Activated CD4-positive, alpha-beta T cell treated with anti-CD3 and anti-CD28 coated beads, Interleukin-2, Interleukin-4, amounts not matched to agents 100 ng/mL and 50 ng/mL, durations not matched to agents 16 hours and 8 hours (primary cell): ENCODE data around the gene PRR27.
"Not testable (repeated sequence)": the region's sequence is repeated elsewhere in the genome, so short reads cannot be mapped to it uniquely, and the experiment has no call there.

Source experiments
- DNase-seq: peaks from one replicate; pipeline ENCODE4 v3.0.0-alpha.2; 2020; ENCODE audit warnings: low spot score

The PRR27 gene

DNA sequence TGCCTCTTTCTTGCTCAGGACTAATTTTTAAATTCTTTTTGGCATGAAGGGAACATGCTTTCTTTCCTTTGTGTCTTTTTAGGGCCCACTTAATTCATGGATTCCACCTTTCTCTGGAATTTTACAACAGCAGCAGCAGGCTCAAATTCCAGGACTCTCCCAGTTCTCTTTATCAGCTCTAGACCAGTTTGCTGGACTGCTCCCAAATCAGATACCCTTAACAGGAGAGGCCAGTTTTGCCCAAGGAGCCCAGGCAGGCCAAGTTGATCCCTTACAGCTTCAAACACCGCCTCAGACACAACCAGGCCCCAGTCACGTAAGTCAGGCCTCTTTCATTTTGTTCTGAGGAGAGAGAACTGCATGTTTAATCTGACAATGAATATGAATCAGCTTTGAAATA is 43.8 kb downstream of the PRR27 start:
- DNase-seq: no peak

DNA sequence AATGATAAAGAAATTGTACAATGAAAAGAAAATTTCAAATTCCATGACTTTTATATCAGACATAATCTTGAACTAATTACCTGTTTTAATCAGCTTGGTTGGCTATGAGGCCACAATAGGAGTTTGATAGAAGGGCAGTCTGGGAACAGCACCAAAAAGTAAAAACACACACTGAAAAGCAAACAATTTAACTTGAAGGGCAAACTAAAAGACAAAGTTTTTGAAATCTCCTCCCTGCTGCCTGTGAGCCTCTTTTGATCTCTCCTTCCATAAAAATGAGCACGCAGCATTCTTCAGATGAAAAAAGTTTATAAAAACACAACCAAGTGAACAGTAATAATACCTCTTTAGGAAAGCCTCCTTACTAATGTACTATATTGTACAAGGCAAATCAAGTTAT is 49.6 kb downstream of the PRR27 start:
- DNase-seq: no peak

DNA sequence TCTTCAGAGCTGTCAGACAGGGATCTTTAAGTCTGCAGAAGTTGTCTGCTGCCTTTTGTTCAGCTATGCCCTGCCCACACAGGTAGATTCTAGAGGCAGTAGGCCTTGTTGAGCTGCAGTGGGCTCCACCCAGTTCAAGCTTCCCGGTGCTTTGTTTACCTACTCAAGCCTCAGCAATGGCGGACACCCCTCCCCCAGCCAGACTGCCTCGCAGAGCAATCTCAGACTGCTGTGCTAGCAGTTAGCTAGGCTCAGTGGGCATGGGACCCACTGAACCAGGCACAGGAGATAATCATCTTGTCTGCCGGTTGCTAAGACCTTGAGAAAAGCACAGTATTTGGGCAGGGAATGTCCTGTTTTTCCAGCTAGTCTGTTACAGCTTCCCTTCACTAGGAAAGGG is 58.7 kb downstream of the PRR27 start:
- not testable (repeated sequence) for DNase-seq
